SK-N-SH treated with all-trans-retinoic acid at 6 μM for 48 hours (cell line): Measurements from ENCODE around the gene CCDC102B.
"Not testable (repeated sequence)": the region's sequence is repeated elsewhere in the genome, so short reads cannot be mapped to it uniquely, and the experiment has no call there.

Source experiments
- ATAC-seq: fragments of 200-7000 bp; cut with Tn5 transposase; 3 replicates; pipeline ENCODE4 v1.9.1; 2020; ENCODE audit warnings: mild to moderate bottlenecking, moderate library complexity
- ARNTL ChIP-seq: fragments of 450-650 bp; formaldehyde crosslinking; IDR thresholded peaks from 2 replicates; pipeline ENCODE4 v1.5.0; 2020; ENCODE audit warnings: low read depth, mild to moderate bottlenecking, moderate library complexity, borderline replicate concordance
- CREB5 ChIP-seq: fragments of 250-450 bp; sonication (Bioruptor Pico); IDR thresholded peaks from 2 replicates; pipeline ENCODE4 v1.5.1; 2020; ENCODE audit warnings: low read depth, mild to moderate bottlenecking, moderate library complexity
- CSDC2 ChIP-seq: fragments of 250-450 bp; sonication (Bioruptor Pico); IDR thresholded peaks from 2 replicates; pipeline ENCODE4 v1.5.0; 2020; ENCODE audit warnings: mild to moderate bottlenecking, moderate library complexity
- CSRNP3 ChIP-seq: fragments of 250-450 bp; sonication (Bioruptor Pico); IDR thresholded peaks from 2 replicates; pipeline ENCODE4 v1.5.1; 2021; ENCODE audit warnings: mild to moderate bottlenecking, moderate library complexity
- ESRRG ChIP-seq: fragments of 250-450 bp; sonication (Bioruptor Pico); IDR thresholded peaks from 2 replicates; pipeline ENCODE4 v1.6.1; 2021; ENCODE audit warnings: mild to moderate bottlenecking
- ISL1 ChIP-seq: fragments of 250-450 bp; sonication (Bioruptor Pico); IDR thresholded peaks from 2 replicates; pipeline ENCODE4 v2.1.2; 2022; ENCODE audit warnings: mild to moderate bottlenecking, moderate library complexity
- OSR1 ChIP-seq: fragments of 250-450 bp; sonication (Bioruptor Pico); IDR thresholded peaks from 2 replicates; pipeline ENCODE4 v1.8.0; 2022; ENCODE audit warnings: moderate library complexity, mild to moderate bottlenecking, inconsistent platforms
- PATZ1 ChIP-seq: fragments of 250-450 bp; sonication (Bioruptor Pico); IDR thresholded peaks from 2 replicates; pipeline ENCODE4 v1.8.0; 2020; ENCODE audit warnings: mild to moderate bottlenecking, moderate library complexity, borderline replicate concordance
- POU6F1 ChIP-seq: fragments of 250-450 bp; sonication (Bioruptor Pico); IDR thresholded peaks from 2 replicates; pipeline ENCODE4 v1.8.0; 2021; ENCODE audit warnings: low read depth, mild to moderate bottlenecking, moderate library complexity, borderline replicate concordance
- PPARA ChIP-seq: fragments of 250-450 bp; sonication (Bioruptor Pico); IDR thresholded peaks from 2 replicates; pipeline ENCODE4 v1.5.0; 2020; ENCODE audit warnings: mild to moderate bottlenecking, borderline replicate concordance
- RARB ChIP-seq: fragments of 250-450 bp; sonication (Bioruptor Pico); IDR thresholded peaks from 2 replicates; pipeline ENCODE4 v1.8.0; 2021; ENCODE audit warnings: mild to moderate bottlenecking, moderate library complexity
- SNAI2 ChIP-seq: fragments of 250-450 bp; sonication (Bioruptor Pico); IDR thresholded peaks from 2 replicates; pipeline ENCODE4 v1.5.0; 2020; ENCODE audit warnings: mild to moderate bottlenecking, moderate library complexity
- TCF4 ChIP-seq: fragments of 250-450 bp; sonication (Bioruptor Pico); IDR thresholded peaks from 2 replicates; pipeline ENCODE4 v1.8.0; 2021; ENCODE audit warnings: mild to moderate bottlenecking, moderate library complexity, borderline replicate concordance
- TOX ChIP-seq: fragments of 250-450 bp; sonication (Bioruptor Pico); IDR thresholded peaks from 2 replicates; pipeline ENCODE4 v1.8.0; 2021; ENCODE audit warnings: mild to moderate bottlenecking, moderate library complexity, borderline replicate concordance
- TSHZ2 ChIP-seq: fragments of 250-450 bp; sonication (Bioruptor Pico); IDR thresholded peaks from 2 replicates; pipeline ENCODE4 v1.5.0; 2020; ENCODE audit warnings: mild to moderate bottlenecking, moderate library complexity
- ZC3H10 ChIP-seq: fragments of 250-450 bp; sonication (Bioruptor Pico); IDR thresholded peaks from 2 replicates; pipeline ENCODE4 v1.5.1; 2021; ENCODE audit warnings: mild to moderate bottlenecking, moderate library complexity
- ZFP3 ChIP-seq: fragments of 250-450 bp; sonication (Bioruptor Pico); IDR thresholded peaks from 2 replicates; pipeline ENCODE4 v1.5.0; 2020; ENCODE audit warnings: mild to moderate bottlenecking, moderate library complexity
- ZFP30 ChIP-seq: fragments of 450-650 bp; formaldehyde crosslinking; IDR thresholded peaks from 2 replicates; pipeline ENCODE4 v1.5.0; 2022; ENCODE audit warnings: mild to moderate bottlenecking, moderate library complexity
- ZNF565 ChIP-seq: fragments of 450-650 bp; formaldehyde crosslinking; conservative IDR thresholded peaks from 2 replicates; pipeline ENCODE4 v1.5.0; 2020; ENCODE audit warnings: low read depth, mild to moderate bottlenecking, moderate library complexity
- ZNF8 ChIP-seq: fragments of 450-650 bp; formaldehyde crosslinking; IDR thresholded peaks from 2 replicates; pipeline ENCODE4 v1.5.0; 2020; ENCODE audit warnings: mild to moderate bottlenecking, moderate library complexity

CCDC102B gene

GRCh38 chr18:68942230-68942629 is 144.3 kb downstream of the CCDC102B start:
- TF ChIP-seq SNAI2 (CRISPR knock-in tag) = no peak
- no peak for TF ChIP-seq ZFP30 (CRISPR knock-in tag)
- no peak for TF ChIP-seq OSR1 (CRISPR knock-in tag)
- no peak for TF ChIP-seq CREB5 (CRISPR knock-in tag)
- no peak for TF ChIP-seq TOX (CRISPR knock-in tag)
- TF ChIP-seq RARB = no peak
- TF ChIP-seq POU6F1 (CRISPR knock-in tag) = no peak
- TF ChIP-seq ESRRG (CRISPR knock-in tag) = no peak
- no peak for TF ChIP-seq PATZ1
- TF ChIP-seq CSDC2 (CRISPR knock-in tag) = no peak
- no peak for TF ChIP-seq ZFP3 (CRISPR knock-in tag)
- no peak for TF ChIP-seq TCF4
- no peak for TF ChIP-seq ZNF565 (CRISPR knock-in tag)
- no peak for TF ChIP-seq PPARA
- TF ChIP-seq ZC3H10 = no peak
- no peak for ATAC-seq

- ATAC-seq = not testable (repeated sequence)
Measured at GRCh38 chr18:68943861-68944260, 146.0 kb downstream of the CCDC102B start.

- ATAC-seq = no peak
- TF ChIP-seq SNAI2 (CRISPR knock-in tag) (no peak), PATZ1 (no peak), TCF4 (no peak), ZNF8 (CRISPR knock-in tag) (no peak), TOX (CRISPR knock-in tag) (no peak), ARNTL (CRISPR knock-in tag) (no peak), CSRNP3 (CRISPR knock-in tag) (no peak), TSHZ2 (CRISPR knock-in tag) (no peak), ESRRG (CRISPR knock-in tag) (no peak), OSR1 (CRISPR knock-in tag) (no peak), PPARA (no peak), ISL1 (CRISPR knock-in tag) (no peak)
Measured at GRCh38 chr18:68944330-68944729, 146.4 kb downstream of the CCDC102B start.
